Adipocyte (in vitro differentiated cells): ENCODE data around the gene MYO10.
"Not testable (repeated sequence)": the region's sequence is repeated elsewhere in the genome, so short reads cannot be mapped to it uniquely, and the experiment has no call there.

ENCODE experiments used
- DNase-seq: peaks from one replicate; pipeline ENCODE4 v3.0.0-alpha.2; 2015; ENCODE audit warnings: low read depth
- H3K27me3 ChIP-seq: replicated peaks from 2 replicates; pipeline ENCODE4 v1.7.0; 2013; ENCODE audit warnings: mild to moderate bottlenecking, low read length, moderate library complexity; ENCODE audit not compliant: control insufficient read depth, insufficient read depth
- H3K36me3 ChIP-seq: 2 replicates; pipeline ENCODE4 v1.7.0; 2013; ENCODE audit warnings: low read length, mild to moderate bottlenecking, moderate library complexity; ENCODE audit not compliant: control insufficient read depth, insufficient read depth, severe bottlenecking
- H3K4me1 ChIP-seq: 2 replicates; pipeline ENCODE4 v1.7.0; 2013; ENCODE audit warnings: mild to moderate bottlenecking, low read length, moderate library complexity; ENCODE audit not compliant: control insufficient read depth, insufficient read depth
- H3K4me3 ChIP-seq: 2 replicates; pipeline ENCODE4 v1.7.0; 2013; ENCODE audit warnings: mild to moderate bottlenecking, low read length, moderate library complexity
- H3K9ac ChIP-seq: 2 replicates; pipeline ENCODE4 v1.7.0; 2013; ENCODE audit warnings: mild to moderate bottlenecking, low read length, moderate library complexity
- H3K9me3 ChIP-seq: 2 replicates; pipeline ENCODE4 v1.7.0; 2013; ENCODE audit warnings: mild to moderate bottlenecking, low read length, moderate library complexity; ENCODE audit not compliant: control insufficient read depth

Gene MYO10

DNA sequence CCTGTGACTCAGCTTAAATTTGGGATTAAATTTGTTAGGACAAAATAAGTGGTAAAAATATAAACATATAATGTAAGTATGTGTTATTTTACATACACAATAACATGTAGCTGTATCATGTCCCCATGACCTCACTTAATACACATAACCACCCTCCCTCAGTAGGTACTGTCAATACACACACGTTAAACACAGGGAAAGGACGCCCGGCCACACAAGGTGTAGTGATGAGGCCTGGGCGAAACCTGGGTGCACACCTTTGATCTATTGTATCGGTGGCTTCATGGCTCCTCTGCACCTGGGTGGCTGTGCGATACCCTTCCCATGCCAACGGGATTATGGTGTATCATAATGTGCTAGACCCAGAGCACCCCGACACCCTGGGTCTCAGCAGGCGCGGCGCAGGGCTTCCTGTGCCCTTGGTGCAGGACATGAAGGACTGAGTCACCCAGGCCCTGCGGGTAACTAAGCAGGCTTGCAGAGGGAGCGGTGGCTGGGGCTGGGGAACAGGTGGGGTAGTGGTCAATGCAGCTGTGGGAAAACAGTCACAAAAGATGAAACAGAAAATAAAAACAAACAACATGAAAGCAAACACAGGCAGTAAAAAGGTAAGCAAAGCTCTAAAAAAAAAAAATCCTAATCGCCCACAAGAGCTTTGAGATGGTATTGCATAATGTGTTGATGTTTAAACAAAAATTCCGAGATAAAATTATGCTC is 191.8 kb downstream of the MYO10 start:
- H3K9me3 ChIP-seq, result no peaks in the 10 kb centered on the region
- no peaks in the 10 kb centered on the region for H3K36me3 ChIP-seq
- H3K4me3 ChIP-seq, result no peak overlapping the region
- H3K9ac ChIP-seq, result no peak overlapping the region
- DNase-seq, result no peak
- peaks cover 12% of the 10 kb centered on the region for H3K4me1 ChIP-seq
- H3K27me3 ChIP-seq, result no peaks in the 10 kb centered on the region

DNA sequence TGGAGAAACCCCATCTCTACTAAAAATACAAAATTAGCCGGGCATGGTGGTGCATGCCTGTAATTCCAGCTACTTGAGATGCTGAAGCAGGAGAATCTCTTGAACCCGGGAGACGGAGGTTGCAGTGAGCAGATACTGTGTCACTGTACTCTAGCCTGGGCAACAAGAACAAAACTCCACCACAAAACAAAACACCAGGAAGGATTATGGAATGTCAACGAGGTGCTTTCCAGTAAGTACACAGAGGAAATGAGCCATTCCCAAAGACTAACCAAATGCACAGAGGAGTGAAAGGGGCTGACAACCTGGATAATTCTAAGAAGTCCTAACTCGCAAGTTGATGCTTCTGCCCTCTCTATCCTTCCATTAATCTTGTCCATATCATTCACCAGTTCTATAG is 193.2 kb downstream of the MYO10 start:
- H3K9me3 ChIP-seq, result no peaks in the 10 kb centered on the region
- no peak overlapping the region for H3K9ac ChIP-seq
- no peak for DNase-seq
- H3K4me1 ChIP-seq, result peaks cover 12% of the 10 kb centered on the region
- no peak overlapping the region for H3K4me3 ChIP-seq
- H3K27me3 ChIP-seq, result no peaks in the 10 kb centered on the region
- H3K36me3 ChIP-seq, result no peaks in the 10 kb centered on the region

DNA sequence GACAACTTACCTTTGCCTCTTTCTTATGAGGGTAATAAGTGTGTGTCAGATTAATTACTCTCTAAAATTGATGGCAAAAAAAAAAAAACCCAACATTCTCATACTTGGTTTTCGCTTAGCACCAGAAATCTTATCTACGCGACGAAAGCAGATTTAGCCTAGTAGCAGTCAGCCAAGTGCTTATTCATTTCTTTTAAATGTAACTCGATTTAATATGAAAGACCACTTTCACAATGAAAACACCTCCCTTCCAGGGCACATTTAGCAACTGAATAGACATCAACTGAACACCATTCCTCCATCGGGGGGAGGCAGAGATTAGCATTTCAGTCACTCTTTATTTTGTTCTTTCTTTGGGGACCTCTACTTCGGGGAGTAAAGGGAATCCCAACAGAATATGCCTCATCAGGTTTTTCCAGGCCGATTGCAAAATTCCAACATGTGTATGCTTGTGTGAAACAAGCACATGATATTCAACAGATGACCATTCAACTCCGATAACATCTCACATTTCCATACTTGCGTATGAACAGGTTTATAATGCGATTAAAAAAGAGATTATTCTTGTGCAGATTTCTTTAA is 195.2 kb downstream of the MYO10 start:
- Histone ChIP-seq H3K36me3 (no peaks in the 10 kb centered on the region), H3K9ac (peak overlapping the region; percentile 42), H3K4me3 (peak overlapping the region; percentile 70), H3K9me3 (no peaks in the 10 kb centered on the region), H3K27me3 (no peaks in the 10 kb centered on the region), H3K4me1 (peaks cover 17% of the 10 kb centered on the region)
- DNase-seq, result peak; percentile 26

DNA sequence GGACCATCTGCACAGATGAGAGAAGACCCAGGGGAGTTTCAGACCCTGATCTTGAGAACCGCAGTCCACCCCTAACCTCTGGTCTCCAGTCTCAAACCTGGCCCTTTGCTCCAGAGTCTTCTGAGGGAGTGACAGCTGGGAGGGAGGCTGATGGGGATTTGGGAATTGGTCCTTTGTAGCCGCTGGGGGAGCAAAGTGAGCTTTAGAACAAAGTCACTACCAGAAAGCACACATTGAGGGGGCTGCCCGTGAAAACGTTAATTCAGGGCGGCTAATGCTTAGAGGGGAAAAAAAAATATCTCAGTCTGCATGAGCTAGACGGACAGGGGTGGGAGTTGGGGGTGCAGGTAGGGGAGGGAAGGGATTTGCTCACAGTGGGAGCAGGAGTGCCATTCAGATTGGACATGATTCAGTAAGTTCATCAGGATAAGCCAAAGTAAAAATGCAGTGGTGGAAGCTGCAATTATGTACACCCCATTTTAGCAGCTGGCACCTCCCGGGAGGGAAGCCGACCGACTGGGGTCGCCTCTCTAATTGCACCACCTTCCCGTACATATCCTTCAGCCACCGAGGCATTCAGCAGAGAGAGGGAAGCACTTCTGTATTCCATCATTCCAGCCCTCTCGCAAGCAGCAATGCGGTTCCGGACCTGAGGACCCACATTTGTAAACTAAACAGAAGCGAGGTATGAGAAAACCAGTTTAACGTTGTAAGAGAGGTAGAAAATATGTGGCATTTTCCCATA is 195.8 kb downstream of the MYO10 start:
- Histone ChIP-seq H3K36me3 (no peaks in the 10 kb centered on the region), H3K4me3 (peak overlapping the region; percentile 70), H3K4me1 (peaks cover 19% of the 10 kb centered on the region)

DNA sequence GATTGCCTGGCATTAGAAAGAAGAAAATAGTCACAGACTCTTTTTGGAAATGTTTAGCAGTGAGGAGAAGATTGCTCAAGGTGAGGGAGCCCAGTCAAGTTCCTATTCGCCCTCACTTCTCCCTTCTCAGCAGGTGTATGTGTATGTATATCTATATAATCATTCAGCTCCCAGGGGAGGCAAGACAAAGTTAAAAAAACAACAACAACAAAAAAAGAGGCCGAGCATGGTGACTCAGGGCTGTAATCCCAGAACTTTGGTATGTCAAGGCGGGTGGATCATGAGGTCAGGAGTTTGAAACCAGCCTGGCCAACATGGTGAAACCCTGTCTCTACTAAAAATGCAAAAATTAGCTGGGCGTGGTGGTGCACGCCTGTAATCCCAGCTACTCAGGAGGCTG is 197.7 kb downstream of the MYO10 start:
- H3K4me3 ChIP-seq, result not testable (repeated sequence)

More for the DNA sequence above, 195.8 kb downstream of the MYO10 start:
- DNase-seq, result no peak
- H3K9ac ChIP-seq, result peak overlapping the region; percentile 42
- no peaks in the 10 kb centered on the region for H3K27me3 ChIP-seq
- no peaks in the 10 kb centered on the region for H3K9me3 ChIP-seq

DNA sequence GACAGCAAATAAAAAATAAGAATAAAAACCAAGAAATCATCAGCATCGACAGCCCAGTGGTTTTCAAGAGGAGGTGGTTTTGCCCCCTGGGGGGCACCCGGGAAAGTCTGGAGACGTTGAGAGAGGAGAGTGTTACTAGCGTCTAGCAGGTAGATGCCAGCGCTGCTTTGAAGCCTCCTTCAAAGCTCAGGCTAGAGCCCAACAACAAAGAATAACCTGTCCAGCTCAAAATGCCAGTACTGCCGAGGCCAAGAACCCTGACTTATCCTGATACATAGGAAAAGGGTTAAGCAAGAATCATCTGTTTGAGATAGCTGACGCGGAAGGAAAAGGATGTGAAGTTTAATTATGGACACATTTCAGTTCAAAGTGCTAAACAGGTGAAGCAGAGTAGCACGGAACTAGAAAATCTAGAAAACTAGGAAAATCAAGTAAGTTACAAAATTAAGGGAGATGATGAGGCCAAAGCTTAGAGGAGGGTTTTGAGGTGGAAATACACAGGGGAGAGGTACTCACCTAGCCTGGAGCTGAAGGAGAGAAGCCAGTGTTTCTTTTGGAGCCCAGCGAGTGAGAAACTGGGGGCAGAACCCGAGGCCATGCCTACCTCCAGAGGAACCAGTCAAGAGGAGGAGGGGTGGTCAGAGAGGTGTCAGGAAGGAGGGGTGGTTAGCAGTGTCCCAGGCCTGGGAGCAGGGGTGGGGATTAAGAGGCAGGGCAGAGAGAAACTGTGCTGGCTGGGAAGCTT is 198.3 kb downstream of the MYO10 start:
- Histone ChIP-seq H3K27me3 (no peaks in the 10 kb centered on the region), H3K4me3 (no peak overlapping the region), H3K4me1 (peaks cover 19% of the 10 kb centered on the region)

More for the DNA sequence above, 197.7 kb downstream of the MYO10 start:
- H3K9me3 ChIP-seq, H3K9ac ChIP-seq, H3K27me3 ChIP-seq, H3K36me3 ChIP-seq: not testable (repeated sequence)
- peaks cover 19% of the 10 kb centered on the region for H3K4me1 ChIP-seq
- peak; percentile 21 for DNase-seq

DNA sequence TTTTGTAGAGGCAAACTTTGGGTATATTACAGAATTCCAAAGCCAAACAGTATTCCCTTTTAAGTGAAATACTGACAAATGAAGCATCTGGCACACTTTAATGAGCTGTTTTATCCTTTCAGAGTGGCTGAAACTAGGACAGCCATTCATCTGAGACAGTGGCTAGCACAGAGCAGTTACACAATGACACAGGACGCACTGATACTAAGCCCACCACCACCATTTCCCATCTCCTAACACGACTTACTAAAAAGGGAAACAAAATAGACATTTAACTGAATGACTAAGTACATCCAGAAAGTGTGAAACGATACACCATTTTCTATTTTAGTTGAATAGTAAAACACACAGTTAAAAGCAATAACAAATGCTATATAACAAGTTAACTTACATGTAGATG is 198.9 kb downstream of the MYO10 start:
- H3K36me3 ChIP-seq, result no peaks in the 10 kb centered on the region
- no peak for DNase-seq

More for the DNA sequence above, 198.3 kb downstream of the MYO10 start:
- DNase-seq, result no peak
- Histone ChIP-seq H3K9ac (no peak overlapping the region), H3K36me3 (no peaks in the 10 kb centered on the region), H3K9me3 (no peaks in the 10 kb centered on the region)

DNA sequence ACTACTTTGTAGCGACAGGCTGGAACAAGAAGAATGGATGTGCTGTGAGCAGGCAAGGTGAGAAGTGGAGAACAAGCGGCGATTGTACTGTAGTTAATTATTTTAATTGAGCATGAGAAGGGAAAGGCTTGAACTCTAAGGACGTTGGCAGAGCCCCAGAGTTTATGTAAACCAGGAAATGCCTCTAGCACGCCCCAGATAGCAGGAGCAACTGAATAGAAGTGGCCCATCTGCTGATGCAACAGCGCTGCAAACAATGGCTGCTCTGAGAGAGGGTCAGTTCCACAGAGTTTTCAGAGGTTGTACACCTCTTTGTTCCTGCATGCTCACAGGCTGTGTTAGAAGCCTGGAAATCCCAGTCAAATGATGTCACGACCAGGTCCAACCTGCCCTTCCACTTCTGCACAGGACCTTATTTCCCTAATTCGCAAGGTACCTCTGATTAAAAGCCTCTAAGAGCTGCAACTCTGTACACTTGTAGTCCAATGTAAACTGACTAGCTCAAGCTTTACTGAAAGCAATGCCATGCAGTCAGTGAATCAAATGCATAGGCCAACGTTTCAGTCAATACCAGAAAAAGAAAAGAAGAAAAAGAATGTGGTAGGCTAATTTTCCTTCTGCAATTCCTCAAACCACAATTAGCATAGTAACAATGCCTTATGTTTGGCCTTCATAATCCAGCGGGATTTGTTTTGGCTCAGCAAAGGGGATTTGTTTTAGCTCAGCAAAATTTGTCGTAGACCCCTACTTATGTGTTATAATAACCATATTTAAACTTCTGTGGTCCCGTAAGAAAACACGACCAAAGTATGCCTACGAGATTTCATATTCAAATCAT is 199.7 kb downstream of the MYO10 start:
- H3K9me3 ChIP-seq, result no peaks in the 10 kb centered on the region
- H3K27me3 ChIP-seq, result no peaks in the 10 kb centered on the region
- no peak overlapping the region for H3K9ac ChIP-seq
- DNase-seq, result peak; percentile 76
- no peak overlapping the region for H3K4me3 ChIP-seq
- no peaks in the 10 kb centered on the region for H3K36me3 ChIP-seq
- H3K4me1 ChIP-seq, result peaks cover 19% of the 10 kb centered on the region

More for the DNA sequence above, 198.9 kb downstream of the MYO10 start:
- Histone ChIP-seq H3K9me3 (no peaks in the 10 kb centered on the region), H3K9ac (no peak overlapping the region), H3K27me3 (no peaks in the 10 kb centered on the region), H3K4me3 (no peak overlapping the region), H3K4me1 (peaks cover 19% of the 10 kb centered on the region)

DNA sequence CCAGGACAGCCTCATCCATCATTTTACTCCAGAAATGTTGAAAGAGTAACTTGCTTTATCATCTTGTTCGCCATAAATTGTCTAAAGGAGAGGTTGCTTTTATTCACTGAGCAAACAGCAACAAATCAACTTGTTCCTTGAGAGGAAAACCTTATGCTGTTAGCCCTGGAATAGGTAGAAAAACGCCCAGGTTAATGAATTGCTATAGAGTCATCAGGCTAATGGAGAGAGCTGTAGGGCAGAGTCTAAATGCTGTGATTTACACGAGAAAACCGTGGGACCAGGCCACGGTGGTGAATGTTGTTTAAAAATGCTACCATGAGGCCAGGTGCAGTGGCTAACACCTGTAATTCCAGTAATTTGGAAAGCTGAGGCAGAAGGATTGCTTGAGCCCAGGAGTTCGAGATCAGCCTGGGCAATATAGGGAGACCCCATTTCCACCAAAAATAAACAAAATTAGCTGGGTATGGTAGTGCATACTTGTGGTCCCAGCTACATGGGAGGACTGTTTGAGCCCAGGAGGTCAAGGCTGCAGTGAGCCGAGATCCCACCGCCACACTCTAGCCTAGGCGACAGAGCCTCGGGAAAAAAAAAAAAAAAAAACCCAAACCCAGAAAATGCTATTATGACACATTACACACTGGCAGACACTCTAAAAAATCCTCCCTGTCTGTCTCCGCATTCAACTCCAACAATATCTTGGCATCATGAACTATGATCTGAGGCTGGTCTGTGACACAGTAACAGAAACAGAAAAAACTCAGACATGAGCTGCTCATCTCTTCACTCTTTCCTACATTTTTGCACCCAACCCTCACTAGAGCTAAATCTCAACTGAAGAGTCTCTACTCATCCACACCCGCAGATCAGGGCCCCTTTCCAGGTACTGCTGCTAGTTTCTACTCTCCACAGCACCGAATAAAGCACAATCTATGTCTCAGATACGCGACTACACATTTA is 200.7 kb downstream of the MYO10 start:
- H3K9me3 ChIP-seq, result no peaks in the 10 kb centered on the region
- DNase-seq, result no peak
- H3K36me3 ChIP-seq, result no peaks in the 10 kb centered on the region
- no peaks in the 10 kb centered on the region for H3K27me3 ChIP-seq
- H3K9ac ChIP-seq, result no peak overlapping the region
- no peak overlapping the region for H3K4me3 ChIP-seq
- peaks cover 9% of the 10 kb centered on the region for H3K4me1 ChIP-seq
